RKO (cell line): ENCODE measurements around the gene FOXJ3.
A peak's percentile ranks its signal among the peaks of the same experiment; 100 is the strongest.

Experiments used
- DNase-seq: peaks from one replicate; pipeline ENCODE4 v3.0.0-alpha.2; 2016; ENCODE audit warnings: low spot score

FOXJ3 gene

DNA sequence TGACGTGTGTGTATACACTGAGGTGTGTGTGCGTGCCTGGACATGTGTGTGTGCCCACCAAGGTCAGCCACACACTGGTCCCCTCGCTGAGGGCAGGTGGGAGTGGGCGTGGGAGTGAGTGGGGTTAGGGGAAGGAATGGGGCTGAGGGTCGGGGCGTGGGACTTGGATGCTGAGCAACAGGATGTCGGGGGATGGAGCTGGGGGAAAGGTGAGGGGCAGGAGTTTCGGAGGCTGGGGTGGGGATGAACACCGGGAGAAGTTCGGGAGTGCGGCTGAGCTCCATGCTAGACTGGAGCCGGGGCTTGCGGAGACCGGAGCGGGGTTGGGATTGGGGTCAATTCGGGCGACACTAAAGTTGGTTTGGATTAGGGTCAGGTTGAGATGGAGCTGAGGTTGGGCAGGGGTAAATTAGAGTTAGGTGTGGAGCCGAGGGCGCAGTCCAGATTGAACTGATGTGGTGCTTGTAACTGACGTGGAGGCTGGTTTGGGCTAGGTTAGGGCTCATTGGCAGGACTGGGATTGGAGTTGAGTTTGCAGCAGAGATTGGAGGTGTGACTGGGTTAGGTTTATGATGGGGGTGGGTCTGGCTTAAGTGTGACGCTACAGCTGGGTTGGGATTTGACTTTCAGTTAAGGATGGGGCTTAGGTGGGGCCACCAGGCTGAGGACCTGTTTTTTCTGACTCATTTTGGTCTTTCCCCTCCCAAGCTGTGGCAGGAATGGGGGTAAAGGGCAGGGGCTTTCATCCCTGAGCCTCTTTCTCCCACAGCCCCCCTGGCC lies 167.2 kb downstream of the FOXJ3 start:
- no peak for DNase-seq

- DNase-seq = no peak
Observed at GRCh38 chr1:42165511-42166210, 169.4 kb downstream of the FOXJ3 start.

DNA sequence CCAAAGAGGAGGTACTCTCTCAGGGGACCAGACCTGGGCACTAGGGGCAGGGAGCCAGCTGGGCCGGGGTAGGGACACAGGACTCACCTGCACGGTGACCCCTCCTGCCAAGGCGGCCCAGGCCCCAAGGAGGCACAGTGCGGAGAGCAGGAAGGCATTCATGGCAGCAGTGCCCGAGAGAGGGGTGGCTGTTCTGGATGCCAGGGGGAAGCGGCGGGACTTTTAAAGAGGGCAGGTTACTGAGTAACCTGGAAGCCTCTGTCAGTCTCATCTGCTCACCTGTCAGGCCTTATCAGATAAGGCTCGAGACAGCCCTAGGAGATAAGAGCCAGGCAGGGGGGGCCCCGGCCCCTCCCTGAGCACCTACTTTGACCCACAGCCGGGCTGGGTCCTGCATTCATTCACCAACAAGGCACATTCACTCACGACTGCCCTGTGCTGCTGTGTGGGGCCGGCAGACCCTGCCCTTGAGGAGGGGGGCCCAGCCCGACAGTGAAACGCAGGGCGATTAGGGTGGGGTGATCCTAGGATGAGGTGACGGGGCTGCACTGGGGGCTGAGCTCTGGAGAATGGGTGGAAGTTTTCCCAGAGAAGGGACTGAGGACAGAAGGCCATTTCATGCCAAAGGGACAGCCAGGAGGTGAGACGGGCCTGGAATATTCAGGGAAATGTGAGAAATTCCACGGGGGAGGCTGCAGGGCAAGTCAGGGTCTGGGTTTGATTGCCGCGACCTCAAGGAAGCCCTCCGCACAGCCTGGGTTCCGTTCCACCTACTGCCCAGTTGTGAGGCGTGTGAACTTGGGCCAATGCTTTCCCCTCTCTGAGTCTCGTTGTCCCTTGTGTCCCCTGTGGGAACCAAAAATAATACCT lies 170.2 kb downstream of the FOXJ3 start, which contains the start of gene GUCA2A:
Gene GUCA2A (minus strand): TSS at position 195 of the 870 bp plus-strand sequence. CDS start 33 bp downstream, at position 162.
- DNase-seq = no peak

DNA sequence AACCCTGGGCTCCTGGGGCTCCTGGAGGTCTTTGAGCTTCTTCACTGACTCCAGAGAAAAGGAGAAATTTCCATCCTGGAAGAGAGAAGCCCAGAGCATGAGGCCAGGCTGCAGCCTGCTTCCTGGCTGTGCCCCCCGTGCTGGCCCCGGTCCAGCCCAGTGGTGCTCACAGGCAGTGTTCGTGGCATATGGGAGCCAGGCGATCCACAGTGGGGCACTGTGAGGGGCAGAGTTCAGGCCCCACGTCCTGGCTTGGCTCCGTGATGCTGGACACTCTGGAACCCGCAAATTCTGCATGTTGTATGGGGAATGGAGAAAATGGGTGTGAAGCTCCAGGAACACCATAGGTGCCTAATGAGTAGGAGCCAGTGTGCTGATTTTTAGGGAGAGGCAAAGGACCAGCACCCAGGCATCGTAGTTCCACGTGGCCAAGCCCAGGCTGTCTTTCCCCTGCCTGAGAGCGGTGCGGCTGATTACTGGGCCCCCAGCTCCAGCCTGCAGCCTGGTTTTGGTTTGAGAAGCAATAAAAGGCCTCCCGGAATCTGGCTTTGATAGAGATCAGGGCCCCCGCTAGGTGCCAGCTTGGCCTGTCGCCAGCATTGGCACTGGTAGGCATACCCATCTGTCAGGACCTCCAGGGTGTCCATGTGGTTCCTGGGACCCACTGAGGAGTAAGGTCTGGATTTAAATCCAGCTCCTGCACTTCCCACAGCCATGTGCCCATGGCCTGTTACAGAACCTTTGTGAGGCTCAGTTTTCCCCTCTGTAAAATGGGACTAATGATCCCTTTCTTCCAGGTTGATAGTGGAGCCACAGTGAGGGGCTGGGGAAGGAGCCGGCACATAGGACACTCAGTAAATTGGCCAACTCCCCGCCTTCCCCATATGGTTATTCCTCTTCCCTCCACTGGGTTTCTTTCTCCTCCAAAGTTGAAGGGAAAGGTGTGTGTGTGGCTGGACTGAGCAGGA lies 171.2 kb downstream of the FOXJ3 start:
- DNase-seq = no peak

DNA sequence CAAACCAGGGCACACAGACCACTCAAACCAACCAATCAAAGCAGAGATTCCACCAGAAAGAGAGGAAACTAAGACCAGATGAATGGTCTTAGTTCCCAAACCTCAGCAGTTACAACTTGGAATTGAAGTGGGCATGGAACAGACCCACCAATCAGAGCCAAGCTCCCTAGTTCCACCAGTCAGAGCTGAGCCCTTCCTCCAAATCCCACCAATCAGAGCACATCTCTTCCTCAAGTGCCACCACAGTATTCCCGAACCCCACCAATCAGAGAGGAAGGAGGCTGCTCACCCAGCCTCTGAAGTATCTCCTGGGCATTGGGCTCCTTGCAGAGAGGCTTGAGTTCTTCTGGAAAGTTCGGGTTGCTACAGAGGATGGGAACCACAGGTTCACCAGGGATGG lies 171.9 kb downstream of the FOXJ3 start:
- no peak for DNase-seq

DNA sequence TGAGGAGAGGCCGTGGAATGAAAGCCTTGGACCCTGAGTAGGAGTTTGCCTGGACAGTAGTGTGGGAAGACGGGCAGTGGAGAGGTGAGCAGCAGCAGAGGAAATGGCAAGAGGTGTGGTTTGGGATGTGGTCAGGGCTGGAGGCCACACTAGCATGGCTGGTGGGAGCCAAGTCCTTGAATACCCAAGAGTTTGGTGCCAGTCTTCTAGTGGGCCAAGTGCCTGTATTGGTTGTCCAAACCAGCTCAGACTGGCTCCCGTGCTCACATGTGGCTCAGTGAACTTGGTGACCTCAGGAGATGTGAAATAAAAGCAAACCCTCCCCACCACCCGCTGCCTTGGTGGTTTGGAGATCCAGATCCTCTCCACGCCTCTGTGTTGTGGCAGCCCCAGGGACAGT lies 172.9 kb downstream of the FOXJ3 start:
- no peak for DNase-seq

DNA sequence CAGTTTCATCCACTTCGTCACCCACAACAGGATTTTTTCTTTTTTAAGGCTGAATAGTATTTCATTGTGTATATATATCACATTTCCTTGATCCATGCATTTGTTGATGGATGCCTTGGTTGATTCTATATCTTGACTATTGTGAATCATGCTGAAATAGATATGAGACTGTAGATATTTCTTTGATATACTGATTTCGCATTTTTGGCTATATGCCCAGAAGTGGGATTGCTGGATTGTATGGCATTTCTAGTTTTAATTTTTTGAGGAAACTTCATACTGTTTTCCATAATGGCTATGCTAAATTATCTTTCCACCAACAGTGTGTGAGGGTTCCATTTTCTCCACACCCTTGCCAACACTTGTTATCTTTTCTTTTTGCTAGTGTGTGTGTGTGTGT lies 176.8 kb downstream of the FOXJ3 start:
- no peak for DNase-seq

GRCh38 chr1:42157667-42158066 lies 177.4 kb downstream of the FOXJ3 start:
- no peak for DNase-seq

GRCh38 chr1:42155362-42155761 lies 179.7 kb downstream of the FOXJ3 start:
- DNase-seq = no peak

GRCh38 chr1:42154685-42155084 lies 180.3 kb downstream of the FOXJ3 start:
- no peak for DNase-seq

DNA sequence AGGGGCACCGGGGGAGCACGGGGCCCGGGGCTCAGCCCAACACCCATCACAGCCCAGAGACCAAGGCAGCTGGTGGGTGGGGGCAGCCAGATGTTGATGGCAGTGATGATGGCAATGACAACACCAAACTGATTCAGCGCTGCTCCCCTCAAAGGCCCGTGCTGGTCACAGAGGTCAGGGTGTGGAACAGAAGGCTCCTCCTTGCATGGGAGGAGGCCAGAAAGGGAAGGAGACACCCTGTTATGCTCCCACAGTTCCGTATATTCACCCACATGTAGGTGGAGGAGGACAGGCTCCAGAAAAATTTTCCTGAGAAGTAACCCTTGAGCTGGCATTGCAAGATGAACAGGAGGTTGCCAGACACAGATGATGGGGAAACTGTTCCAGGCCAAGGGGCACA lies 181.4 kb downstream of the FOXJ3 start:
- DNase-seq = no peak

- no peak for DNase-seq
Observed at GRCh38 chr1:42152907-42153600, 182.0 kb downstream of the FOXJ3 start, which contains the start of gene GUCA2B. Gene GUCA2B (plus strand): TSS chr1:42153410. CDS start chr1:42153451, 41 bp downstream.

DNA sequence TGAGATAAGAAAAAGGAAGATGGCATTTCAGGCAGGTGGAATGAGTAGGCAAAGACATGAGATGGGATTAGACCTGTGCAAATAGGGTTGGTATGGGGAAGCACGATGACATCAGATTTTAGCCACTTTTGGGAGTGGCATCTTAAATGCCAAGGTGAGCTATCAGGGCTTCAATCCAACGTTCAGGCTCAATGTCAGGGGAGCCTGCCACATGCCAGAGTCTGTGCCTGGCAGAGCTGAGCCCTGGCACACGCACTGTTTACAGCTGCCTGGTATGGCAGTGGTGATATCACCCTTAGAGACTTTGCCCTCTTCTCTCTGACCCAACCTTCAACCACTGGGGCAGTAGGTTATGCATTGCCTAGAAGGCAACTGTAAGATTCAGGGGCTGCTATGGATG lies 182.9 kb downstream of the FOXJ3 start:
- no peak for DNase-seq

GRCh38 chr1:42150651-42151050 lies 184.4 kb downstream of the FOXJ3 start:
- no peak for DNase-seq

DNA sequence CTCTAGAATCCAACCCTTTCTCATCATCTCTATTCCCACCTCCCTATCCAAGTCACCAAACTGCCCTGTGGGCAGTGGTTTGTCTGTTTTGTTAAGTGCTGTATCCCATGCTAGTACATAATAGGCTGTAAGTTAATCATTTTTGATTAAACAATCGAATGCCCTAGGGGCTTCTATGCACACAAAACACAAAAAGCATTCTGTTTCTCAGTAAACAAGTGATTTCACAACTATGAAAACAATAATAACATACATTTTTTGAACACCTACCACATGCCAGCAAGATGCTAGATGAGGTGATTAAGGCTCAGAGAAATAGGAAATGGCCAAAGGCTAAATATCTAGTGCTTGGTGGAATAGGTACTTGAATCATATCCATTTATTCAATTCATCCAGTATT lies 186.9 kb downstream of the FOXJ3 start:
- DNase-seq = no peak

DNA sequence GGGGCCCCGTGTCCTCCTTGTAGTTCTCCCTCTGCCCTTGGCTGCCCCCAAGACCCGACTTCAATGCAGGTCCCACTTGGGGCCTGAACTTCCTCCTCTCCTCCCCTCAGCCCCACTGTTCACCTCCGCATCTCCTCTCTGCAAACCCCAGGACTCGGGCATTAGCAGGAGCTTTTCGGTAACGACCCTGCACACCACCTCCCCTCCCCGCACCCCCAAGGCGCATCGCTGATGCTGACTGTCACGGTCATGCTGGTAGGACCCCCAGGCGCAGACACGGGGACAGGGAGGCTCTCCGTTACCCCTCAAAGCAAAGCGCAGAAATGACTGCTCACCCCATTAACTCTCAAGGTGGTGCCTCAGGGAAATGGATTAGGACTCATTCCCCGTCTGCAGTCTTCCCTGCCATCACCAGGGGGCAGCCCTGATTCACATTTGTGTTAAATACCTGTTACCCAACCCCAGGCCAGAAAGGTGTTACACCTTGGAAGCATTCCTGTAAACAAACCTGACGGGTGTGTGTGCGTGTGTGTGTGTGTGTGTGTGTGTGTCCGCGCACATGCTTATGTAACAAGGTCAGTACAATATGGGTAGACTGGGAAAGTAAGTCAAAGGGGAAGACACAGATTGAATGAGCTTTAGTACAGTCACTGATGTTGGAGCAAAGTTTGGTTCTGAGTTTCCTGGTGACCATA lies 188.3 kb downstream of the FOXJ3 start:
- DNase-seq = peak; percentile 30

GRCh38 chr1:42145764-42146625 lies 189.0 kb downstream of the FOXJ3 start:
- no peak for DNase-seq

DNA sequence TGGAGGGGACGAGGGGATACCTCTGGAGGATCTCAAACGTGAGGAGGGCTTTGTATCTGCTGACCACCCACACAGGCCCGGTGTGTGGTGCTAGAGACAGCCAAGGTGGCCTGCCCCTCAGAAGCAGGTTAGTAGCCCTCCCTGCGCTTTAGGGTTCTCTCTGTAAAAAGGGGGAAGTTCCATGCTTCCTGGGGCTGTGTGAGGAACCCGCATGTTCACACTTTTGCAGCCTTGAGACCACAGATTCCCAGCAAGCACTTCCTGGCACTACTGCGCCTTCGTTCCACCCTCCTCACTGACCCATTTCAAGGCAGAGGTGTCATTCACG lies 189.7 kb downstream of the FOXJ3 start:
- no peak for DNase-seq

DNA sequence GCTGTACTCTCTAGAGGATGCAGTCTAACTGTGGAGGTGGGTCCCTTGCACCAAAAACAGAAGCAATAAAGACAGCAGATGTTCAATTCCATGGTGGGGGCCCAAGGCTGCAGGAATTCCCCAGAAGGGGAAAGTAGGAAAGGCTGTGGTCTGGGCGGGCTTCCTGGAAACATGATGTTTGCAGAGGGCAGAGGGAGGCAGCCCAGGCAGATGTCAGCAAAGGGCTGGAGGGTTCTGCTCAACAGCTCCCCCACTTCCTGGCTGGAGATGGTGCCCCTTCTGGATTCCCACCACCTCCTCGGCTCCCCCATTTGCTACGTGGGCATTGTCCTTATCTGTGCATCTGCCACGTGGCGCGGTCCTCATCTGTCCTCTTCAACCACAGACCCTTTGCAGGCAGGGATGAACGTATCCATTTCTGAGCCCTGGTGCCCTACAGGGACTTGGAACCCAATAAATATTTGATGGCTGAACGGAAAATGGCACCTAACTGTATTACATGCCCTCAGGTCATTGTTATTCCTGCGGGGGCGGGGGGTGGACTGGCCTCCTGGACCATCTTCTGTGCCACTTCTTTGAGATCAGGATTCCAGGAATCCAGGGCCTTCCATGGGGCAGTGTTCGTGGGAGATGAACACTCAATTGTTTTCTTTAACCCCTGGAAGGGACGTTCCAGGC lies 190.2 kb downstream of the FOXJ3 start:
- no peak for DNase-seq
